Measurements from ENCODE around the gene TRIM34.
"Not testable (repeated sequence)": the region's sequence is repeated elsewhere in the genome, so short reads cannot be mapped to it uniquely, and the experiment has no call there.

Gene TRIM34

GRCh38 chr11:5621580-5621979 is 3.2 kb upstream of the TRIM34 start:
- no peak for DNase-seq

DNA sequence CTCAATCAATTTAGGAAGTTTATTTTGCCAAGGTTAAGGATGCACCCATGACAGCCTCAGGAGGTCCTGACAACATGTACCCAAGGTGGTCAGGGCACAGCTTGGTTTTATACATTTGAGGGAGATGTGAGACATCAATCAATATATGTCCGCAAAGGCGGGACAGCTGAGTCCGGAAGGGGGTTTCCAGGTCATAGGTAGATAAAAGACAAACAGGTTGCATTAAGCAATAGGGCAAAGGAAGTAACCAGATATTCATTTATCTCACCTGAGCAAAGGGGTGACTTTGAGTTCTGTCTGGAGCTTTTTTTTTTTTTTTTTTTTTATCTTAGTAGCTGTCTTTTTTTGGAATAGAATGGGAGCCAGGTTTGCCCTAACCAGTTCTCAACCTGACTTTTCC is 2.0 kb upstream of the TRIM34 start:
- DNase-seq = no peak

- no peak for DNase-seq
Measured at GRCh38 chr11:5625281-5625680, 480 bp downstream of the TRIM34 start.

- DNase-seq = no peak
Measured at GRCh38 chr11:5626196-5626595, 1.4 kb downstream of the TRIM34 start.

DNA sequence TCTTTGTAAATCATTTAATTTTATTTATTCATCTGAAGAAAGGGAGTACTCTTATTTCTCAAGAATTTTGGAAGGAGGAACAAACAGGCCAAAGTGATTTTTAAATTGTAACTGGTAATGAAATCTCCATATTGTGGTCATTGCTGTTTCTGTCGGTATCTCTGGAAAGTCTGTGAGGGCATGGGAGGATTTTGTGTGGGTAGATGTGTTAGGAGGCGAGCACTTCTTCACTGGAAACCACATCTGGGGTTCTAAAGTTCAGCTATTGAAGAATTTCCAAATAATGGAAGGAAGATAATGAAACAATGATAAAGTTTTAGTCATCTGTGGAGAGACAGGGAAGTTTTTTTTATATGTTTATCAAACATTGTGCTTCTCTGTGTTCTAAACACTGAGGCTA is 6.6 kb downstream of the TRIM34 start:
- no peak for DNase-seq

GRCh38 chr11:5631969-5632635 is 7.3 kb downstream of the TRIM34 start:
- no peak for DNase-seq

GRCh38 chr11:5639953-5640352 is 15.2 kb downstream of the TRIM34 start:
- DNase-seq = no peak

DNA sequence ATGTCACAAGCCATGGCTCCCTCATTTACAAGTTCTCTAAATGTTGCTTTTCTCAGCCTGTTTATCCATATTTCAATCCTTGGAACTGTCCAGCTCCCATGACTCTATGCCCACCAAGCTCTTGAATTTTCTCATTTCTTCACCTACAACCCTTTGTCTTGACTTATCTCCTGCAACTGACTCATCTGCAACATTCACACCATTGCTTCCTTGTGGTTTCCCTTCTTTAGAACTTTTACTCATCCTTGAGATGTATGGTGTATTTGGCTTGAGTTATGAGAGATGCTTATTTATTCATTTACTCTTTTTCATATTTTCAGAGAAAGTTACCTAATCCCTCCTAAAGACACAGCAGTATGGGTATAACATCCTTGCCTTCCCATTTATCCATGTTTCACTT is 18.8 kb downstream of the TRIM34 start:
- no peak for DNase-seq

- DNase-seq = no peak
Measured at GRCh38 chr11:5646139-5646538, 21.3 kb downstream of the TRIM34 start.

- DNase-seq = no peak
Measured at GRCh38 chr11:5655474-5655873, 30.7 kb downstream of the TRIM34 start.

GRCh38 chr11:5656956-5657355 is 32.2 kb downstream of the TRIM34 start:
- not testable (repeated sequence) for DNase-seq

- DNase-seq = no peak
Measured at GRCh38 chr11:5658318-5658717, 33.5 kb downstream of the TRIM34 start.

GRCh38 chr11:5663511-5663910 is 38.7 kb downstream of the TRIM34 start:
- no peak for DNase-seq

- no peak for DNase-seq
Measured at GRCh38 chr11:5665051-5665570, 40.3 kb downstream of the TRIM34 start.

GRCh38 chr11:5665746-5666401 is 41.1 kb downstream of the TRIM34 start:
- no peak for DNase-seq

DNA sequence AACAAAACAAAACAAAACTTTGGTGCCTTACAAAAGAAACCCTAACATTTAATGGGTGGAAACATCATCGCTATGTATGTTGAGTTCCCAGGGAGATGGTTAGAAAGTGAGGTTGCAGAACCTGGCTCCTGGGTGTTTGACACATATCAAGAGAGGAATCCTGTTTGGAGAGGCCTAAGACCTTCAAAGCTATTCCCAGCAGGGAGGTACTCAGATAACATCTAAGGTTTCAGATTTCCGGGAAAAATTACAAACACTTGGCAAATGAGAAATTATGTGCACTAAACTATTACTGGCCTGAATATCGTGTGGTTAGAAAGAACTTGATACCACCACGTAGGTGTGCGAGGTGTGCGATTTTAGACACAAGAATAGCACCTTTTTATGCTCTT is 41.6 kb downstream of the TRIM34 start:
- DNase-seq = no peak

DNA sequence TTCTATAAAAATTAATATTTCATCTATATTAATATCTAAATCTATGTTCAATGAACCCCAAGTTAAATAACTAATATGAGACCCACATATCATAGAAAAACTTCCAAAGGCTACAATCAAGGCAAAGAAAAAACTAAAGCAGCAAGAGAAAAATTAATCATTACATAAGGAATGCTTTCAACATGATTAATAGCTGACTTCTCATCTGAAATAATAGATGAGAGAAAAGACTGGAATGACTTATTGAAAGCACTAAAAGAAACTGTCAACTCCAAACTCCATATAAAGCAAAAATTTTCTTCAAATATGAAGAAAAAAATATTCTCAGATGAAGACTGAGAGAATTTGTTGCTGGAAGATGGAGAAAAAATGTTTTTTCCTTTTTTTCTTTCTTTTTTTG is 47.0 kb downstream of the TRIM34 start:
- DNase-seq = no peak

GRCh38 chr11:5674391-5674790 is 49.6 kb downstream of the TRIM34 start:
- no peak for DNase-seq

- no peak for DNase-seq
Measured at GRCh38 chr11:5679811-5680210, 55.0 kb downstream of the TRIM34 start.

DNA sequence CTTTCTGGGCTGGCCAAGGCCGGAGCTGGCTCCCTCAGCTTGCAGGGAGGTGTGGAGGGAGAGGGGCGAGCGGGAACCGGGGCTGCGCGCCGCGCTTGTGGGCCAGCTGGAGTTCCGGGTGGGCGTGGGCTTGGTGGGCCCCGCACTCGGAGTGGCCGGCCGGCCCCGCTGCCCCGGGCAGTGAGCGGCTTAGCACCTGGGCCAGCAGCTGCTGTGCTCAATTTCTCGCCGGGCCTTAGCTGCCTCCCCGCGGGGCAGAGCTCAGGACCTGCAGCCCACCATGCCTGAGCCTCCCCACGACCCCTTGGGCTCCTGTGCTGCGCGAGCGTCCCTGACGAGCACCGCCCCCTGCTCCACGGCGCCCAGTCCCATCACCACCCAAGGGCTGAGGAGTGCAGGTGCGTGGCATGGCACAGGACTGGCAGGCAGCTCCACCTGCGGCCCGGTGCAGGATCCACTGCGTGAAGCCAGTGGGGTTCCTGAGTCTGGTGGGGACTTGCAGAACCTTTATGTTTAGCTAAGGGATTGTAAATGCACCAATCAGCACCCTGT is 58.2 kb downstream of the TRIM34 start:
- DNase-seq = not testable (repeated sequence)

GRCh38 chr11:5683620-5684019 is 58.8 kb downstream of the TRIM34 start:
- DNase-seq = not testable (repeated sequence)

- DNase-seq = no peak
Measured at GRCh38 chr11:5684036-5684645, 59.3 kb downstream of the TRIM34 start.

GRCh38 chr11:5684646-5685362 is 60.0 kb downstream of the TRIM34 start, which contains the start of gene TRIM5:
Gene TRIM5 (minus strand): TSS chr11:5685074. CDS start chr11:5680177, 4,897 bp downstream.
- DNase-seq = peak; percentile 76
